Calu3 (cell line): Measurements from ENCODE around the gene SIX5. TPM values are rescaled to one million over a fixed set of nuclear protein-coding genes. Genes with fewer than 3 reads are reported as not detected.
A peak's percentile ranks its signal among the peaks of the same experiment; 100 is the strongest.

Experiments
- BruUV-seq: library from RNA; stranded (reverse); fragments of 400-500 nt; replicated peaks from 2 replicates; lab custom pipeline; 2021; lab: Mats Ljungman, UMichigan
- CTCF ChIA-PET: fragments of 300-600 bp; sonication (Branson Sonifier 250); formaldehyde crosslinking; loops from one replicate; lab custom pipeline; 2022; ENCODE audit warnings: antibody characterized with exemption; lab: Charles Lee
- DNase-seq: peaks from one replicate; pipeline ENCODE4 v3.0.0; 2022
- H3K27ac Mint-ChIP-seq: one replicate; pipeline ENCODE4 v1.8.0; 2022; ENCODE audit warnings: mixed read lengths; ENCODE audit not compliant: unreplicated experiment
- H3K27me3 Mint-ChIP-seq: one replicate; pipeline ENCODE4 v1.8.0; 2022; ENCODE audit warnings: mixed read lengths; ENCODE audit not compliant: unreplicated experiment
- H3K36me3 Mint-ChIP-seq: one replicate; pipeline ENCODE4 v1.8.0; 2022; ENCODE audit warnings: mild to moderate bottlenecking, moderate library complexity, mixed read lengths; ENCODE audit not compliant: insufficient read depth, unreplicated experiment
- H3K4me1 Mint-ChIP-seq: one replicate; pipeline ENCODE4 v1.8.0; 2022; ENCODE audit warnings: mild to moderate bottlenecking, low read depth, mixed read lengths; ENCODE audit not compliant: unreplicated experiment
- H3K4me3 Mint-ChIP-seq: one replicate; pipeline ENCODE4 v1.8.0; 2022; ENCODE audit warnings: mild to moderate bottlenecking, low read depth, moderate library complexity, mixed read lengths; ENCODE audit not compliant: unreplicated experiment
- H3K9me3 Mint-ChIP-seq: one replicate; pipeline ENCODE4 v1.8.0; 2022; ENCODE audit warnings: low read depth, mixed read lengths; ENCODE audit not compliant: unreplicated experiment
- intact Hi-C: fragments of 100-400 bp; cut with micrococcal nuclease; formaldehyde crosslinking; loops from one replicate; pipeline ENCODE4 v1.10.0; 2022; ENCODE audit not compliant: unreplicated experiment
- total RNA-seq: library from RNA; stranded (reverse); gene quantifications from 2 replicates; pipeline ENCODE4 v1.2.3, GENCODE V29; 2022
- TF ChIP-seq, protein P1 (sequence below): fragments of 200-600 bp; IDR thresholded peaks from one replicate; pipeline ENCODE4 v1.8.0; 2022; ENCODE audit warnings: antibody characterized with exemption; ENCODE audit not compliant: unreplicated experiment

The SIX5 gene
- total RNA-seq, 1 experiment from 2014 or later = 15.0 TPM

- Mint-ChIP-seq H3K4me1 (peaks cover 17% of the 10 kb centered on the region), H3K9me3 (no peaks in the 10 kb centered on the region), H3K4me3 (no peak overlapping the region), H3K36me3 (peaks cover 62% of the 10 kb centered on the region), H3K27me3 (no peaks in the 10 kb centered on the region), H3K27ac (peak overlapping the region; percentile 12)
- BruUV-seq = no TSS peak
- DNase-seq = no peak
- TF ChIP-seq, protein P1, sequence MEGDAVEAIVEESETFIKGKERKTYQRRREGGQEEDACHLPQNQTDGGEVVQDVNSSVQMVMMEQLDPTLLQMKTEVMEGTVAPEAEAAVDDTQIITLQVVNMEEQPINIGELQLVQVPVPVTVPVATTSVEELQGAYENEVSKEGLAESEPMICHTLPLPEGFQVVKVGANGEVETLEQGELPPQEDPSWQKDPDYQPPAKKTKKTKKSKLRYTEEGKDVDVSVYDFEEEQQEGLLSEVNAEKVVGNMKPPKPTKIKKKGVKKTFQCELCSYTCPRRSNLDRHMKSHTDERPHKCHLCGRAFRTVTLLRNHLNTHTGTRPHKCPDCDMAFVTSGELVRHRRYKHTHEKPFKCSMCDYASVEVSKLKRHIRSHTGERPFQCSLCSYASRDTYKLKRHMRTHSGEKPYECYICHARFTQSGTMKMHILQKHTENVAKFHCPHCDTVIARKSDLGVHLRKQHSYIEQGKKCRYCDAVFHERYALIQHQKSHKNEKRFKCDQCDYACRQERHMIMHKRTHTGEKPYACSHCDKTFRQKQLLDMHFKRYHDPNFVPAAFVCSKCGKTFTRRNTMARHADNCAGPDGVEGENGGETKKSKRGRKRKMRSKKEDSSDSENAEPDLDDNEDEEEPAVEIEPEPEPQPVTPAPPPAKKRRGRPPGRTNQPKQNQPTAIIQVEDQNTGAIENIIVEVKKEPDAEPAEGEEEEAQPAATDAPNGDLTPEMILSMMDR = no peak
- intact Hi-C loops = no loop called here
- CTCF ChIA-PET = interaction anchor here (0.6 to 3.4 kb wide), 3 partner anchors 8 to 224 kb away, joined by 3 to 17 read pairs (median 8); partner anchors contain the start of gene SIX5
These were observed 11.6 kb upstream of the SIX5 start for GRCh38 chr19:45780448-45781213.

DNA sequence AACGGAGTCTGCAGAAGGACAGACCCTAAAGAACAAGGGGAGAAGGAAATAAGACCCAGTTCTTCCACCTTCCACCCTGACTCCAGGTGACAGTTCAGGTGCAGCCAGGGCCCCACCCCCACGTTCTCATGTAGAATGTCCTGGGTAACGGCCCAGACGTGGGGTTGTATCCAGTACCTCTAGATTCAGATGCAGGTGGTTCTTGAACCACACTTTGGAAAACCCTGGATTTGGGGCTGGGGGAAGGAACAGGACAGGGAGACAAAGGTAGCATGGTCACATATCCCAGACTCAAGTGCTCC lies 11.0 kb upstream of the SIX5 start:
- intact Hi-C loops = no loop called here
- Mint-ChIP-seq H3K27ac (peak overlapping the region; percentile 18), H3K27me3 (no peaks in the 10 kb centered on the region)

GRCh38 chr19:45779231-45780145 lies 10.4 kb upstream of the SIX5 start:
- Mint-ChIP-seq H3K27me3 (no peaks in the 10 kb centered on the region), H3K4me3 (no peak overlapping the region), H3K27ac (peak overlapping the region; percentile 18), H3K4me1 (peaks cover 17% of the 10 kb centered on the region), H3K9me3 (no peaks in the 10 kb centered on the region), H3K36me3 (peaks cover 63% of the 10 kb centered on the region)
- DNase-seq = peak; percentile 41
- TF ChIP-seq, protein P1 = no peak
- intact Hi-C loops = no loop called here
- no TSS peak for BruUV-seq
- CTCF ChIA-PET = interaction anchor here (0.7 kb wide), 1 partner anchor 13 kb away, joined by 4 read pairs; the partner anchor contains the start of gene DMWD

More for the DNA sequence above, 11.0 kb upstream of the SIX5 start:
- Mint-ChIP-seq H3K4me3 (no peak overlapping the region), H3K4me1 (peaks cover 17% of the 10 kb centered on the region), H3K9me3 (no peaks in the 10 kb centered on the region), H3K36me3 (peaks cover 58% of the 10 kb centered on the region)
- TF ChIP-seq, protein P1 = no peak
- no peak for DNase-seq
- BruUV-seq = no TSS peak
- CTCF ChIA-PET = no interaction called here

DNA sequence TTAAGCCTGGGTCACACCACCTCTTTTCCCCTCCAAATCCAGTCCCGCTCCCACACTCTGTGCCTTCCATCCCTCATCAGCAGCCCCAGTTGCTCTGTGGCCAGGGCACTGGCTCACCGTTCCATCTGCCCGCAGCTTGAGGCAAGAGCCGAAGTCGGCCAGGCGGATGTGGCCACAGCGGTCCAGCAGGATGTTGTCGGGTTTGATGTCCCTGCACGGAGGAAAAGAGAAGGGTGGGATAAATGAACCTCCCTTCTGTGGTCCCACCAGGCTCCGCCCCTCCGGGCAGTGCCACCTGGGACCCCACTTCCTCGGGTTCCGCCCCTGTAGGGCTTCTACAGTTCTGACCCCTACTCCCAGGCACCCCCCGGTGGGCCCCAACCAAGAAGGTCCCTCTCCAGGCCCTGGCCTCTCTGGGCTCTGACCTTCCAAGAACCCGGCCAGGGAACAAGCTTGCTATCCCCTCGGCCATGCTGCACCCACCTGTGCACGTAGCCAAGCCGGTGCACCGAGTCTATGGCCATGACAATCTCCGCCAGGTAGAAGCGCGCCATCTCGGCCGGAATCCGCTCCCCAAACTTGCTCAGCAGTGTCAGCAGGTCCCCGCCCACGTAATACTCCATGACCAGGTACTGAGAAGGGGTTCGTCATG lies 9.1 kb upstream of the SIX5 start:
- Mint-ChIP-seq H3K9me3 (no peaks in the 10 kb centered on the region), H3K36me3 (peaks cover 64% of the 10 kb centered on the region), H3K4me1 (peaks cover 17% of the 10 kb centered on the region), H3K27ac (no peak overlapping the region), H3K27me3 (no peaks in the 10 kb centered on the region), H3K4me3 (no peak overlapping the region)
- TF ChIP-seq, protein P1 = no peak
- intact Hi-C loops = no loop called here
- DNase-seq = no peak
- no TSS peak for BruUV-seq
- CTCF ChIA-PET = no interaction called here
